Brain microvascular endothelial cell (primary cell): ENCODE measurements around the gene MBNL1.

Experiments used
- DNase-seq: peaks from one replicate; pipeline ENCODE4 v3.0.0-alpha.2; 2020
- H3K27ac ChIP-seq: fragments of 250-450 bp; sonication (Bioruptor Pico); 2 replicates; pipeline ENCODE4 v1.5.1; 2020; ENCODE audit warnings: mild to moderate bottlenecking, moderate library complexity
- H3K27me3 ChIP-seq: fragments of 250-450 bp; sonication (Bioruptor Pico); replicated peaks from 2 replicates; pipeline ENCODE4 v1.5.1; 2020; ENCODE audit warnings: mild to moderate bottlenecking
- H3K36me3 ChIP-seq: fragments of 250-450 bp; sonication (Bioruptor Pico); replicated peaks from 2 replicates; pipeline ENCODE4 v1.5.1; 2020; ENCODE audit warnings: mild to moderate bottlenecking
- H3K4me3 ChIP-seq: 2 replicates; pipeline ENCODE4 v1.5.1; 2011; ENCODE audit warnings: low read depth, mild to moderate bottlenecking, control low read depth, low read length, moderate library complexity
- CTCF ChIP-seq: IDR thresholded peaks from 2 replicates; pipeline ENCODE4 v1.5.1; 2011; ENCODE audit warnings: low read depth, mild to moderate bottlenecking, moderate library complexity, low read length, control low read depth, inconsistent platforms; ENCODE audit errors: missing control alignments
- in situ Hi-C: cut with HindIII; loops from 2 replicates; pipeline ENCODE4 v1.10.0; 2017; ENCODE audit warnings: low sequenced_read_pairs, low pct_ligation_motif_present

MBNL1 gene

GRCh38 chr3:152375546-152375945 lies 106.8 kb downstream of the MBNL1 start:
- DNase-seq, result no peak
- TF ChIP-seq CTCF, result no peak
- Histone ChIP-seq H3K4me3 (no peak overlapping the region), H3K27me3 (no peaks in the 10 kb centered on the region), H3K36me3 (no peaks in the 10 kb centered on the region), H3K27ac (no peak overlapping the region)
- in situ Hi-C loops, result no loop called here

GRCh38 chr3:152376351-152377183 lies 107.8 kb downstream of the MBNL1 start:
- Histone ChIP-seq H3K36me3 (no peaks in the 10 kb centered on the region), H3K27ac (peak overlapping the region; percentile 31), H3K4me3 (no peak overlapping the region), H3K27me3 (no peaks in the 10 kb centered on the region)
- DNase-seq, result no peak
- in situ Hi-C loops, result no loop called here
- no peak for TF ChIP-seq CTCF

- in situ Hi-C loops, result no loop called here
- H3K27ac ChIP-seq, result peak overlapping the region; percentile 31
- no peaks in the 10 kb centered on the region for H3K36me3 ChIP-seq
- DNase-seq, result no peak
- H3K27me3 ChIP-seq, result no peaks in the 10 kb centered on the region
- no peak overlapping the region for H3K4me3 ChIP-seq
- TF ChIP-seq CTCF, result no peak
These were observed 108.4 kb downstream of the MBNL1 start for GRCh38 chr3:152377184-152377570.

GRCh38 chr3:152379415-152380042 lies 110.8 kb downstream of the MBNL1 start:
- no peak for DNase-seq
- in situ Hi-C loops, result no loop called here
- Histone ChIP-seq H3K27ac (no peak overlapping the region), H3K36me3 (no peaks in the 10 kb centered on the region), H3K4me3 (no peak overlapping the region), H3K27me3 (no peaks in the 10 kb centered on the region)
- TF ChIP-seq CTCF, result no peak

GRCh38 chr3:152380043-152380442 lies 111.3 kb downstream of the MBNL1 start:
- Histone ChIP-seq H3K4me3 (no peak overlapping the region), H3K27ac (no peak overlapping the region), H3K27me3 (no peaks in the 10 kb centered on the region), H3K36me3 (no peaks in the 10 kb centered on the region)
- TF ChIP-seq CTCF, result no peak
- in situ Hi-C loops, result no loop called here
- no peak for DNase-seq

GRCh38 chr3:152381881-152382295 lies 113.2 kb downstream of the MBNL1 start:
- peak overlapping the region; percentile 20 for H3K27ac ChIP-seq
- TF ChIP-seq CTCF, result no peak
- H3K4me3 ChIP-seq, result no peak overlapping the region
- H3K27me3 ChIP-seq, result no peaks in the 10 kb centered on the region
- in situ Hi-C loops, result no loop called here
- DNase-seq, result no peak
- no peaks in the 10 kb centered on the region for H3K36me3 ChIP-seq
